Measurements from ENCODE around the gene REXO1. TPM values are rescaled to one million over a fixed set of nuclear protein-coding genes. Genes with fewer than 3 reads are reported as not detected.

REXO1 gene
- total and polyA plus RNA-seq, 2 experiments from 2014 or later, result 20.2 to 90.1 TPM

DNA sequence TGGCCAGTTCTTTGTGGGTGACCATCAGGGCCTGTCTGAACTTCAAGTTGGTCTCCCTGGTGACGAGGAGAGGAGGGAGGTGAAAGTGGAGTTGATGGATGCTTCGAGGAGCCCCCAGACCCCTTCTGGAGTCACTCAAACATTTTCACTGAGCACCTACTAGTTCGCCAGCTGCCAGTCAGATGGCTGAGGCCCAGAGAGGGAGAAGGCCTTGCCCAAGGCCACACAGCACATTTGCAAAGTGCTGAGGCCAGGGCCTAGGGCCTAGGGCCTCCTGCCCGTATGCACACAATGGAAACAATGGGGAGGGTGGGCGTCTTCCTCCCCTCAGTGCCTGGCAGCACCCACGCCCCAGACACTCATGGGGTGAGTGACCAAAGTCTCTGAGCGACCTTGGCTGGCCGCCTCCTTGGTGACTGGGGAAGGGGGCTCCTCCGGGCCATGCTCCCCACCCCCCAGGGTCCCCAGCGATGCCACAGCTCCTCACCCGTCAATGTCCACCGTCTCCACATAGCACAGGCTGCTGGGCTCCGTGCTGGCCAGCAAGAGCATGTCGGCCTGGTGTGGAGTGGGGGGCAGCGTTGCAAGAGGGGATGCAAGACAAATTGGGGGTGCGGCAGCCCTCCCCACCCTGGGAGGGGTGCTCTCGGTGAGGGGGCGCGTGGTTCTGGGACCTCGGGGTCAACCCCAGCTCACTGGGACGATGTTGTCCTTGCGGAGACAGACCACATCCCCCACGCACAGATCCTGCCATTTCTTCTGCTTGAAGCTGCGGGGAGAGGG lies 42.7 kb downstream of the REXO1 start (continued):
- no peak for TF ChIP-seq STAT1 (IDR thresholded peaks at IDR 0.05; ENCODE audit: unreplicated experiment)
- TF ChIP-seq POLR2AphosphoS5 (IDR thresholded peaks at IDR 0.05; ENCODE audit: low read depth), result no peak
- TF ChIP-seq REST (IDR thresholded peaks at IDR 0.05; ENCODE audit: unreplicated experiment), result no peak
- TF ChIP-seq ZNF331 (CRISPR knock-in tag; IDR thresholded peaks at IDR 0.05; ENCODE audit: low read depth), result no peak
- no peak for TF ChIP-seq NANOG (IDR thresholded peaks at IDR 0.05; ENCODE audit: borderline replicate concordance)

DNA sequence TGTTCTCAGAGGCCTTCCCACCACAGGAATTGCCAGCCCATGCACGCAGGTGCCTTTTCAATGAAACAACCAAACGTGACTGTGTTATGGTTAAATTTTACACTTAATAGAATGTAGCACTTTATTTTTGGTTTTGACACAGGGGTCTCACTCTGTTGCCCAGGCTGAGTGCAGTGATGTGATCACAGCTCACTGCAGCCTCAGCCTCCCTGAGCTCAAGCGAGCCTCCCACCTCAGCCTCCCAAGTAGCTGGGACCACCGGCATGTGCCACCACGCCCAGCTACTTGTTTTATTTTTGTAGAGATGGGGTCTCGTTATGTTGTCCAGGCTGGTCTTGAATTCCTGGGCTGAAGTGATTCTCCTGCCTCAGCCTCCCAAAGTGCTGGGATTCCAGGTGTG lies 43.4 kb downstream of the REXO1 start:
- Histone ChIP-seq H3K4me2 (no peak overlapping the region), H3K9me2 (ENCODE audit: insufficient read depth) (no peaks in the 10 kb centered on the region), H3K27me3 (ENCODE audit: insufficient read depth) (no peaks in the 10 kb centered on the region), H3K4me3 (no peak overlapping the region), H4K20me1 (replicated peaks; ENCODE audit: insufficient read depth) (no peaks in the 10 kb centered on the region), H3F3A (replicated peaks; ENCODE audit: low read depth) (no peaks in the 10 kb centered on the region), H3K79me2 (replicated peaks; ENCODE audit: insufficient read depth) (no peaks in the 10 kb centered on the region), H3K36me3 (ENCODE audit: insufficient read depth) (no peaks in the 10 kb centered on the region), H3K4me1 (ENCODE audit: insufficient read depth) (no peaks in the 10 kb centered on the region), H3K27ac (ENCODE audit: low read depth) (no peak overlapping the region), H2AFZ (no peak overlapping the region)
- H3K36me3 Mint-ChIP-seq (ENCODE audit: low read depth), result no peaks in the 10 kb centered on the region
- no peak for DNase-seq (ENCODE audit: low spot score)
- H3K4me1 Mint-ChIP-seq, result no peaks in the 10 kb centered on the region
- H3K9me3 Mint-ChIP-seq, result no peaks in the 10 kb centered on the region
- no peak for ATAC-seq
- no peak overlapping the region for H3K27ac Mint-ChIP-seq
- H3K4me3 Mint-ChIP-seq, result no peak overlapping the region
- H3K27me3 Mint-ChIP-seq (ENCODE audit: insufficient read depth, low read depth, poor library complexity), result peaks cover 9% of the 10 kb centered on the region
- TF ChIP-seq REST (IDR thresholded peaks at IDR 0.05; ENCODE audit: unreplicated experiment) (no peak), STAT1 (IDR thresholded peaks at IDR 0.05; ENCODE audit: unreplicated experiment) (no peak), CREB1 (CRISPR knock-in tag; IDR thresholded peaks at IDR 0.05; ENCODE audit: low read depth) (no peak), CTCF (conservative IDR thresholded peaks at IDR 0.05; ENCODE audit: low read depth in 2 of 2) (no peak), ZNF331 (CRISPR knock-in tag; IDR thresholded peaks at IDR 0.05; ENCODE audit: low read depth) (no peak), EZH2 (IDR thresholded peaks at IDR 0.05; ENCODE audit: low read depth, unreplicated experiment) (no peak), ZNF114 (CRISPR knock-in tag; IDR thresholded peaks at IDR 0.05) (no peak), POLR2AphosphoS5 (IDR thresholded peaks at IDR 0.05; ENCODE audit: low read depth) (no peak), NANOG (IDR thresholded peaks at IDR 0.05; ENCODE audit: borderline replicate concordance) (no peak)
- TF ChIP-seq, protein P1, sequence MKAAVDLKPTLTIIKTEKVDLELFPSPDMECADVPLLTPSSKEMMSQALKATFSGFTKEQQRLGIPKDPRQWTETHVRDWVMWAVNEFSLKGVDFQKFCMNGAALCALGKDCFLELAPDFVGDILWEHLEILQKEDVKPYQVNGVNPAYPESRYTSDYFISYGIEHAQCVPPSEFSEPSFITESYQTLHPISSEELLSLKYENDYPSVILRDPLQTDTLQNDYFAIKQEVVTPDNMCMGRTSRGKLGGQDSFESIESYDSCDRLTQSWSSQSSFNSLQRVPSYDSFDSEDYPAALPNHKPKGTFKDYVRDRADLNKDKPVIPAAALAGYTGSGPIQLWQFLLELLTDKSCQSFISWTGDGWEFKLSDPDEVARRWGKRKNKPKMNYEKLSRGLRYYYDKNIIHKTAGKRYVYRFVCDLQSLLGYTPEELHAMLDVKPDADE (IDR thresholded peaks at IDR 0.05), result no peak
